GM10248 (cell line): ENCODE results near the gene MAT2A.

ENCODE experiments used
- CTCF ChIA-PET: fragments of 300-600 bp; sonication (Branson Sonifier 250); formaldehyde crosslinking; extraction: SDS; loops from one replicate; lab custom pipeline; 2021; ENCODE audit warnings: antibody characterized with exemption; lab: Yijun Ruan, JAX
- POLR2A ChIA-PET: fragments of 350-650 bp; sonication (Branson Sonifier 250); formaldehyde crosslinking; extraction: SDS; loops from one replicate; lab custom pipeline; 2020; ENCODE audit warnings: antibody characterized with exemption; lab: Yijun Ruan, JAX
- DNase-seq: peaks from one replicate; pipeline ENCODE4 v3.0.0; 2012; ENCODE audit errors: extremely low spot score
- CTCF ChIP-seq: IDR thresholded peaks from 2 replicates; pipeline ENCODE4 v1.5.1; 2012; ENCODE audit warnings: mild to moderate bottlenecking, low read depth; ENCODE audit errors: extremely low read depth, missing control alignments, control extremely low read depth

The MAT2A gene

GRCh38 chr2:85538507-85539360 lies at the start of gene MAT2A:
TSS of gene MAT2A (plus strand) at chr2:85539168. CDS start at chr2:85539288, 120 bp downstream.
- CTCF ChIA-PET: interaction anchor here (0.7 to 14.3 kb wide), 14 partner anchors 9 to 613 kb away, joined by 3 to 180 read pairs (median 3); partner anchors contain the start of gene SH2D6
- peak; percentile 71 for TF ChIP-seq CTCF
- DNase-seq: peak; percentile 95
- POLR2A ChIA-PET: interaction anchor here (0.5 to 9.2 kb wide), 52 partner anchors 8 to 1234 kb away, joined by 3 to 198 read pairs (median 4); partner anchors contain the start of genes ELMOD3, GGCX, RETSAT and RNF181

DNA sequence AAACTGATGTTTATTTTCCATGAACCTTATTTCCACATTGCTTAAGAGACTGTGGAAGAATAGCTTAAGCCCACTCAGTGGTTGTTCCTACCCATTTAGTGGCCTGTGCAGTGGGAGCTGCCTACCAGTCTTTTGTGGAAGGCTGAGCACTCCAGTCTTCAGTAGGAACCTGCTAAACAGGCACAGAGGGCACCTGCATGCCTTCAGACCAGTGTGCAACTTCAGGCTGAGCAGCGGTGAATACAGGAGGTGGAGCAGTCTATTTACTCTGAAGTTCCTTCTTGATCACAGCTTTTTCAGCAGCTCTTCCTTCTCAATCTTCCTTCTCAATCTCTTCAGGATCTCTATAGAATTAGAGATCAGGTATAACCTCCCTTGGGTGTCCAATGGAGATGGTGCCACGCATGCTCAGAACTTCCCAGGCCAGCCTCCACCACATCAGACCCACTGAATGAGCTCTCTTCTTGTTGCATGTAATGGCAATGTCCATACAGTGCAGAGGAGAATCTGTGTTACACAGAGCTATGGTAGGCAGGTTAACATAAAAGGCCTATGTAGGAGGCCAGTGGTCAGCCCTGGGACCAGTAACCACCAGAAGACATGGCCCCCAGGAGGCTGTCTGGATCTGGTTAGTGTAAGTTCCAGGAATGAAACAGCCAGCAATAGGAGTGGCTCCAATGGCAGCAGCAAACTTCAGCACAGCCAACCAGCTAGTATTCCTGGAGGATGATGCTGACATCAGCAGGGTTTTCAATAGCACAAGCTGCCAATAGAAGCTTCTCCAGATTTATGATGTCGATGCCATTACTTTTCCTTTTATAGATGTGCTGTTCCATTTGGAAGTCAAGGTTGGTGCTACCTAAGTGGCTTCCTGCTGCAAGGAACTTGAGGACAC lies 47.9 kb upstream of the MAT2A start:
- no peak for TF ChIP-seq CTCF
- no peak for DNase-seq
- ChIA-PET CTCF (interaction anchor here (0.8 to 1.8 kb wide), 5 partner anchors 9 to 68 kb away, joined by 3 to 4 read pairs (median 3); no protein-coding TSS in a partner anchor), POLR2A (interaction anchor here (1.0 kb wide), 1 partner anchor 33 kb away, joined by 4 read pairs; no protein-coding TSS in a partner anchor)

DNA sequence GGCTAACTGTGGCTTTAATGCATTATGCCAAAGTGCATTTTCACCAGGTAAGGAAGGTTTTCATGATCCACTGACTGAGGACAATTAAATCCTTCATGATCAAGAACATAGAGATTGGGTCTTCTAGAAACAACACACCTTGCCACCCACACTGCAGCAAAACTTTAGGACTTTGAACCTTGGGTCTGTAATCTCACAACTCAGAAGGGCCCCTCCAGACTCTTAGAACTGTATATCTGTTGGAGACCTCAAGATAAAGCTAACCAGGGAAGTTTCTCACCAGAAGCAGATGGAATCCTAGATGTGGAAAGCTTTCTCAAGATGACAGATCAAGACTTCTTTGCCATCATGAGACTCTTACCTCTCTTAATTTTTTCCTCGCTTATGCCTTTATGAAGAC lies 42.5 kb upstream of the MAT2A start:
- CTCF ChIA-PET: interaction anchor here (2.1 kb wide), 1 partner anchor 9 kb away, joined by 5 read pairs; no protein-coding TSS in a partner anchor
- no peak for TF ChIP-seq CTCF
- DNase-seq: no peak
- POLR2A ChIA-PET: no interaction called here

GRCh38 chr2:85497944-85498630 lies 40.9 kb upstream of the MAT2A start:
- DNase-seq: no peak
- no peak for TF ChIP-seq CTCF
- ChIA-PET CTCF (interaction anchor here (1.3 kb wide), 1 partner anchor 139 kb away, joined by 3 read pairs; no protein-coding TSS in a partner anchor), POLR2A (no interaction called here)

GRCh38 chr2:85501248-85501647 lies 37.7 kb upstream of the MAT2A start:
- ChIA-PET CTCF (interaction anchor here (1.6 kb wide), 1 partner anchor 11 kb away, joined by 4 read pairs; no protein-coding TSS in a partner anchor), POLR2A (interaction anchor here (1.0 kb wide), 1 partner anchor 38 kb away, joined by 3 read pairs; the partner anchor contains the start of gene MAT2A)
- TF ChIP-seq CTCF: no peak
- DNase-seq: no peak
